ENCODE results near the gene ITPRID1.

DNA sequence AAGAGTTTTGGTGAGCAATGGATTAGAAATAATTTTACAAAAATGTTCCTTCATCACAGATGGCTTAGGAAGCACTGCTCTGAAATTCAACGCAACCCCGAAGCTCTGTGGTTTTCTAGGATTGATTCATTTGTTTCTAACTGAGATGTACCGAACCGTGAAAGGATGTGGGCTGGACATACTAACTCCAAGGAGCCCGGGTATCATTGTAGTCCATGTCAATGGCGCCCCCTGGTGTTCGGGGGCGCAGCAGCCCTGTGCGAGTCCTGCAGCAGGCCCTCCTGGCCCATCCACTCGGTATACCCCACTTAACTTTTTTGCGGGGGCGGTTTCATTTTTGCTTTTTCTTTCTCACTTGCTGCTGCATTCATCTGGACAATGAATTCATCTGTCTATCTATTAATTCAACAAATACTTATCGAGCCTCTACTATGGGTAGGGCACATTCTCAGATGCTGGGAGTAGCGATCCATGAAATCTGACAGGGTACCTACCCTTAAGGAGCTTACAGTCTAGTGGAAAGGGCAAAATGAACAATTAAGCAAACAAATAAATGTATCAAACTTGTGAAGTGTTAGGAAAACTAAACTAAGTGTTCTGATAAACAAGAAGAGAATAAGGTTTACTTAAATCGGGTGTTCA, 25.2 kb upstream of the ITPRID1 start:
- TF ChIP-seq, protein P1, sequence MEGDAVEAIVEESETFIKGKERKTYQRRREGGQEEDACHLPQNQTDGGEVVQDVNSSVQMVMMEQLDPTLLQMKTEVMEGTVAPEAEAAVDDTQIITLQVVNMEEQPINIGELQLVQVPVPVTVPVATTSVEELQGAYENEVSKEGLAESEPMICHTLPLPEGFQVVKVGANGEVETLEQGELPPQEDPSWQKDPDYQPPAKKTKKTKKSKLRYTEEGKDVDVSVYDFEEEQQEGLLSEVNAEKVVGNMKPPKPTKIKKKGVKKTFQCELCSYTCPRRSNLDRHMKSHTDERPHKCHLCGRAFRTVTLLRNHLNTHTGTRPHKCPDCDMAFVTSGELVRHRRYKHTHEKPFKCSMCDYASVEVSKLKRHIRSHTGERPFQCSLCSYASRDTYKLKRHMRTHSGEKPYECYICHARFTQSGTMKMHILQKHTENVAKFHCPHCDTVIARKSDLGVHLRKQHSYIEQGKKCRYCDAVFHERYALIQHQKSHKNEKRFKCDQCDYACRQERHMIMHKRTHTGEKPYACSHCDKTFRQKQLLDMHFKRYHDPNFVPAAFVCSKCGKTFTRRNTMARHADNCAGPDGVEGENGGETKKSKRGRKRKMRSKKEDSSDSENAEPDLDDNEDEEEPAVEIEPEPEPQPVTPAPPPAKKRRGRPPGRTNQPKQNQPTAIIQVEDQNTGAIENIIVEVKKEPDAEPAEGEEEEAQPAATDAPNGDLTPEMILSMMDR (IDR thresholded peaks at IDR 0.05; ENCODE audit: insufficient read depth, low read length, poor library complexity, severe bottlenecking), result peak; percentile 84
- no peak for TF ChIP-seq EZH2phosphoT487 (conservative IDR thresholded peaks at IDR 0.05; ENCODE audit: low read length)
